ENCODE results near the gene PHETA2. TPM values are rescaled to one million over a fixed set of nuclear protein-coding genes. Genes with fewer than 3 reads are reported as not detected.
A peak's percentile ranks its signal among the peaks of the same experiment; 100 is the strongest.

The PHETA2 gene, protein sequence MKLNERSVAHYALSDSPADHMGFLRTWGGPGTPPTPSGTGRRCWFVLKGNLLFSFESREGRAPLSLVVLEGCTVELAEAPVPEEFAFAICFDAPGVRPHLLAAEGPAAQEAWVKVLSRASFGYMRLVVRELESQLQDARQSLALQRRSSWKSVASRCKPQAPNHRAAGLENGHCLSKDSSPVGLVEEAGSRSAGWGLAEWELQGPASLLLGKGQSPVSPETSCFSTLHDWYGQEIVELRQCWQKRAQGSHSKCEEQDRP
- total RNA-seq (2014; rRNA removed; shearing (Covaris generic)), result 10.3 and 11.5 TPM in 2 replicates

DNA sequence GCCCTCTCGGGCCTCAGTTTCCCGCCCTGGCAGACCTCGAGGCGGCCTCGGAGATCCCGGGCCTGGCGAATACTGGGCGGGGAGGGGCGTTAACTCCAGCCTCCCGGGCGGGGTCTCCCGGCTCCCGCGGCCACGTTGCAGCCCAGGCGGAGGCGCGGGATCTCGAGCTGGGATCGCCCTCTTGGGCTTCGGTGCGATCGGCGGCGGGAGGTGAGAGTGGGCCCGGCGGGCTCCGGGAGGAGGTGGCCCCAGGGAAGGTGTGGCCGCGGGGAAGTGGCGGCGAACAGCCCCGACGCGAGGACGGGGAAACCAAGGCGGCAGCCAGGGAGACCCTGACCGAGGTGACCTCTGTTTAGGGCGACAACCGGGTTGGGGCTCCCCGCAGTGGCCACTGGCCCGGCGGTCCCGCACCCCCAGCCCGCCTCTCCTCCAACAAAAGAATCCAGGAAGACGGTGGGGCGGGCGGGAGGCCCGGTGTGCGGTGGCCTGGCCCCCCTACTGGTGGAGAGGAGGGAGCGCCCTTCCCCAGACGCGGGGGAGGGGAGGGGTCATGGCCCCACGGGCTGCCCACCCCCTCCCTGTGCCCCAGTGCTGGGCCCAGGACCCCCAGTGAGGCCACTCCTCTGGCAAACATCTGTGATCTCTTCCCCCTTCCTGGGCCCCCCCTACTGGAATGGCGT lies at the start of gene PHETA2:
Gene PHETA2 (plus strand): TSS at position 117 of the 680 bp plus-strand sequence. CDS start 3,046 bp downstream, outside the sequence.
- peak; percentile 80 for DNase-seq
- Histone ChIP-seq H3K4me3 (ENCODE audit: insufficient read depth, low read depth, low read length) (peak within 1 kb of the TSS; percentile 59), H3K36me3 (replicated peaks; ENCODE audit: control insufficient read depth, insufficient read depth, low read length) (peaks cover 1% of the 10 kb centered on the region), H3K27me3 (ENCODE audit: control insufficient read depth, insufficient read depth, low read length) (peaks cover 12% of the 10 kb centered on the region)

DNA sequence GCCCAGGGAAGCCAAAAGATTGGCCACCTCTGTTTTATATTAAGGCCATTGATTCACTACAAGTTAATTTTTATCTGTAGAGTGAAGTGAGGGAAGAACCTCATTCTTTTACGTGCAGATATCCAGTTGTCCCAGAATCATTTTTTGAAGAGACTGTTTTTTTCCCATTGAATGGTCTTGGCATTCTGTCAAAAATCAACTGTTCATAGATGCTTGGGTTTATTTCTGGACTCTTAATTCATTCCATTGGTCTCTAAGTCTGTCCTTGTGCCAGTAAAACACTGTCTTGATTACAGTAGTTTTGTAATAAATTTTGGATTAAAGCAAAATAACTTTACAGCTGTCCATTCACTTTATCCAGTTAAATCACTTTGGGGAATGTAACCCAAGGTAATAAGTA lies 48.6 kb upstream of the PHETA2 start:
- no peaks in the 10 kb centered on the region for H3K27me3 ChIP-seq (ENCODE audit: control insufficient read depth, insufficient read depth, low read length)
- no peak overlapping the region for H3K4me3 ChIP-seq (ENCODE audit: insufficient read depth, low read depth, low read length)
- no peak for DNase-seq
- no peaks in the 10 kb centered on the region for H3K36me3 ChIP-seq (replicated peaks; ENCODE audit: control insufficient read depth, insufficient read depth, low read length)

DNA sequence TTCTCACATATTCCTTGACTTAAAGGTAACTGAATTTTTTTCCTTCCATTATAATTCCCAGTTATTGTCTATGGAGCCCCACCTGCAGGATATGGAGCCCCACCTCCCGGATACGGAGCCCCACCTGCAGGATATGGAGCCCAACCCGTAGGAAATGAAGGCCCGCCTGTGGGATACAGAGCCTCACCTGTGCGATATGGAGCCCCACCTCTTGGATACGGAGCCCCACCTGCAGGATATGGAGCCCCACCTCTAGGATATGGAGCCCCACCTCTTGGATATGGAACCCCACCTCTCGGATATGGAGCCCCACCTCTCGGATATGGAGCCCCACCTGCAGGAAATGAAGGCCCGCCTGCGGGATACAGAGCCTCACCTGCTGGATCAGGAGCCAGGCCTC lies 47.3 kb upstream of the PHETA2 start:
- Histone ChIP-seq H3K36me3 (replicated peaks; ENCODE audit: control insufficient read depth, insufficient read depth, low read length) (no peaks in the 10 kb centered on the region), H3K27me3 (ENCODE audit: control insufficient read depth, insufficient read depth, low read length) (no peaks in the 10 kb centered on the region), H3K4me3 (ENCODE audit: insufficient read depth, low read depth, low read length) (no peak overlapping the region)
- peak; percentile 33 for DNase-seq

DNA sequence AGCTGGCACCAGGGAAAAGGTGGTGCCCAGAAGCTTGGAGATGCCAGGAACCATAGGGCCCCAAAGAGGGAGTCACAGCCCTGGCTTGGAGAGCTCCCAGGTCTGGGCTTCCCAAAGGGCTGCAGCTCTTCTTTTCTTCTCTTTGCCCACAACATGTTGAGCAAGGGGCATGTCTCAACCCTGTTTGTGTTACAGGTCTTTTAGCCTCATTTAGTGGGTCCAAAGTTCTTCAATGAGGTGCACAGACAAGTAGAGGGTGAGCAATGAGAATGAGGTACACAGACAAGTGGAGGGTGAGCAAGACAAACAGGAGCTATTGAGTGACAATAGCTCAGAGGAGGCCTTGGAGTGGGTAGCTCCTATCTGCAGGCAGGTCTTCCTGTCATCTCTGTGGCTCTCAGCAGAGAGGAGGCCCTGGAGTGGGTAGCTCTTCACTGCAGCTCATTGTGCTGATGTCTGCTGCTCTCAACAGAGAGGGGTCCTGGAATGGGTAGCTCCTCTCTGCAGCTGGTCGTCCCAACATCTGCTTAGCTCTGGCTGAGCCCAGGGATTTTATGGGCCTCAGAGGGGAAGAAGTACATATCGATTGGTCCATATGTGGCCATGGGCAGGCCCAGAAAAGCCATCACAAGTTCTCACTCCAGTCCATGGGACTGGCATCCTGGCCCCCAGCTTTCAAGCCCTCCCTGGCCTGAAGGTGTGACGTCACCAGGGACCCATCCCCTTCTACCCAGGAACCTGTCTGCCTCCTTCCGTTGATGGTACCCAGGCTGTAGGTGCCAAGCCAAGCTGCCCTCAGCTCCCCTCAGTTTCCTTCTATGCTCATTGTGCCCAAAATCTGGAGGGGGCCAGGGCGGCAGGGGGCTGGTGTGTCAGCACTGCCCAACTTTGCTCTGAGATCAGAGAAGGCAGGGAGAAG lies 40.5 kb upstream of the PHETA2 start:
- Histone ChIP-seq H3K36me3 (replicated peaks; ENCODE audit: control insufficient read depth, insufficient read depth, low read length) (no peaks in the 10 kb centered on the region), H3K27me3 (ENCODE audit: control insufficient read depth, insufficient read depth, low read length) (no peaks in the 10 kb centered on the region), H3K4me3 (ENCODE audit: insufficient read depth, low read depth, low read length) (no peak overlapping the region)
- DNase-seq, result no peak

DNA sequence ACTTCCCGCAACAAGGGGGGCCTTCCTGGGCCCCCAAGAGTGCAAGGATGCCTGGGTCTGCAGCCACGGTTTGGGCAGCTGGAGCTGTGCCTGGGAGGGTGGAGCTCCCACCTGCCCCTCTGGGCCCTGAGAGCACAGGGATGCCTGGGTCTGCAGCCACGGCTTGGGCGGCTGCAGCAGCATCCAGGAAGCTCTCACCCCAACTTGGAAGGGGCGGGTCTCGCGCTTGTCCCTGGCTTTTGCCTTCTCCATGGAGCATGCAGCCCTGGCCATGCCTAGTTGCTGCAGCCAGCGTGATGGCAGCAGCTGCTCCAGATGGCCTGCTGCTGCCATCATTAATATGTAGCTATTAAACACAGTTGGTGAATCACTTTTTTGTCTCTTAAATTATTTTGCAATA lies 38.8 kb upstream of the PHETA2 start:
- no peak overlapping the region for H3K4me3 ChIP-seq (ENCODE audit: insufficient read depth, low read depth, low read length)

DNA sequence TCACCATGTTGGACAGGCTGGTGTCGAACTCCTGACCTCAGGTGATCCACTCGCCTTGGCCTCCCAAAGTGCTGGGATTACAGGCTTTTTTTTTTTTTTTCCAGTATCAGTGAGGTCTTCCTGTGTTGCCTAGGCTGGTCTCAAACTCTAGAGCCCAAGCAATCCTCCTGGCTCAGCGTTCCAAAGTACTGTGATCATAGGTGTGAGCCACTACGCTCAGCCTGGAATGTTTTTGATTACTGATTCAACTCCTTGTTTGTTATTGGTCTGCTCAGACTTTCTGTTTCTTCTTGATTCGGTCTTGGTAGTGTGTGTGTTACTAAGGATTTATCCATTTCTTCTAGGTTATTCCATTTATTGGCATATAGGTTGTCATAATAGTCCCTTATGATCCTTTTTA lies 34.8 kb upstream of the PHETA2 start:
- DNase-seq, result no peak
- H3K27me3 ChIP-seq (ENCODE audit: control insufficient read depth, insufficient read depth, low read length), result no peaks in the 10 kb centered on the region

More for the DNA sequence above, 38.8 kb upstream of the PHETA2 start:
- no peaks in the 10 kb centered on the region for H3K36me3 ChIP-seq (replicated peaks; ENCODE audit: control insufficient read depth, insufficient read depth, low read length)
- DNase-seq, result no peak
- no peaks in the 10 kb centered on the region for H3K27me3 ChIP-seq (ENCODE audit: control insufficient read depth, insufficient read depth, low read length)

DNA sequence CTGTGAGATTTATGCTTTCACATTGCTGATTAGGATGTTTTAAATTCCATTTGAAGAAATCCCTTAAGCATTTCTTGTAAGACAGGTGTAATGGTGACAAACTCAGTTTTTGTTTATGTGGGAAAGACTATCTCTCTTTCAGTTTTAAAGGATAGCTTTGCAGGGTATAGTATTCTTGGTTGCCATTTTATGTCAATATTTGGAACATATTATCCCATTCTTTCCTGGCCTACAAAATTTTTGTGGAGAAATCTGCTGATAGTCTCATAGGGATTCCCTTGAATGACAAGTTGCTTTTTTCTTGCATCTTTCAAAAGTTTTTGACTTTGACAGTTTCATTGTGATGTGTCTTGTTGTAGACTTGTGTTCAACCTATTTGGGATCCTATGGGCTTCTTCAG lies 32.3 kb upstream of the PHETA2 start:
- H3K4me3 ChIP-seq (ENCODE audit: insufficient read depth, low read depth, low read length), result no peak overlapping the region
- DNase-seq, result no peak
- no peaks in the 10 kb centered on the region for H3K27me3 ChIP-seq (ENCODE audit: control insufficient read depth, insufficient read depth, low read length)
- H3K36me3 ChIP-seq (replicated peaks; ENCODE audit: control insufficient read depth, insufficient read depth, low read length), result no peaks in the 10 kb centered on the region

More for the DNA sequence above, 34.8 kb upstream of the PHETA2 start:
- Histone ChIP-seq H3K4me3 (ENCODE audit: insufficient read depth, low read depth, low read length) (no peak overlapping the region), H3K36me3 (replicated peaks; ENCODE audit: control insufficient read depth, insufficient read depth, low read length) (no peaks in the 10 kb centered on the region)

DNA sequence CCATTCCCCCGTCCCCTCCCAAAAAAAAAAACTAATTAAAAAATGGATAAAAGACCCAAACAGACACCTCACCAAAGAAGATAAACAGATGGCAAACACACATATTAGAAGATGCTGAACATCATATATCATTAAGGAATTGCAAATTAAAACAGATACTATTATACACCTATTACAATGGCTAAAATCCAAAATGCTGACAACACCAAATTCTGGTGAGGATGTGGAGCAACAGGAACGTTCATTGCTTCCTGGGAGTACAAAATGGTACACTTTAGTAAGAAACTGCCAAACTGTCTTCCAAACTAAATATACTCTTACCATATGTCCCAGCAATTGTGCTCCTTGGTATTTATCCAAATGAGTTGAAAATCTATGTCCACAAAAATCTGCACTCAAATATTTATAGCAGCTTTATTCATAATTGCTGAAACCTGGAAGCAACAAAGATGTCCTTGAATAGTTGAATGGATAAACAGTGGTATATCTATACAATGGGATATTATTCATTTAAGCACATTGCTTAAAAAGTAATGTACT lies 23.3 kb upstream of the PHETA2 start:
- no peak for DNase-seq
- H3K4me3 ChIP-seq (ENCODE audit: insufficient read depth, low read depth, low read length), result no peak overlapping the region
- H3K27me3 ChIP-seq (ENCODE audit: control insufficient read depth, insufficient read depth, low read length), result no peaks in the 10 kb centered on the region
- no peaks in the 10 kb centered on the region for H3K36me3 ChIP-seq (replicated peaks; ENCODE audit: control insufficient read depth, insufficient read depth, low read length)

DNA sequence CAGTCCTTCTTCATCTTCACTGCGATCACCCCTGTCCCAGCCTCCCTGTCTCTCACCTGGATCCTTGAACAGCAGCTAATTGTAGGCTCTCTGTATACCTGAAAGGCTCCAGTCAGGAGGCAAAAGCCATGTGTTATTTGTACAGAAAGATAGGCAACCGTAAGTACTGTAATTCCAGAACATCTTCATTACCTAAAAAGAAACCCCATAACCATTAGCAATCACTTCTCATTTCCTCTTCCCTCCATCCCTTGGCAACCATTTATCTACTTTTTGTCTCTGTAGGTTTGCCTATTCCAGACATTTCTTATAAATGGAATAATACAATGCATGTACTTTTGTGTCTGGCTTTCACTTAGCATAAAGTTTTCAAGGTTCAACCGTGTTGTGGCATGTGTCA lies 21.3 kb upstream of the PHETA2 start:
- no peak overlapping the region for H3K4me3 ChIP-seq (ENCODE audit: insufficient read depth, low read depth, low read length)
- H3K27me3 ChIP-seq (ENCODE audit: control insufficient read depth, insufficient read depth, low read length), result no peaks in the 10 kb centered on the region
- H3K36me3 ChIP-seq (replicated peaks; ENCODE audit: control insufficient read depth, insufficient read depth, low read length), result no peaks in the 10 kb centered on the region
- DNase-seq, result no peak

DNA sequence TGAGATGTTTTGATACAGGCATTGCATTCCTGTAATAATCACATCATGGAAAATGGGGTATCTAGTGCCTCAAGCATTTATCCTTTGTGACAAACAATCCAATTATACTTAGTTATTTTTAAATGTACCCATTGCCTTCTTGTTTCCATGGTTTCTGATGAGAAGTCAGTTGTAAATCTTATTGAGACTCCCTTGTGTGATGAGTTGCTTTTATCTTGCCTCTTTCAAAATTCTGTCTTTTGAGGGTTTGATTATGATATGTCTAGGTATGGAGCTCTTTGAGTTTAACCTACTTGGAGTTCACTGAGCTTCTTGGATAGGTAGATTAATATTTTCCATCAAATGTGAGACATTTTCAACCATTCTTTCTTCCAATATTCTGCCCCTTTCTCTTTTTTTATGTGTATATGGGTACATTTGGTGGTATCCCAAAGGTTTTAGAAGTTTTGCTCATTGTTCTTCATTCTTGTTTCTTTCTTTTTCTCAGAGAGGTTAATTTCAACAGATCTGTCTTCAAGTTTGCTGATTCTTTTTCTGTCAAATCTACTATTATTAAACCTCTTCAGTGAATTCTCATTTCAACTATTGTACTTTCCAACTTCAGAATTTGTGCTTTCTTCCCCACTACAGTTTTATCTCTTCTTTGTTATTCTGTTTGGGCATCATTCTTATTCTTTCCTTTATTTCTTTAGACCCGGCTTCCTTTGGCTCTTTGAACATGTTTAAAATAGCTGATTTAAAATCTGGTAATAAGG lies 17.1 kb upstream of the PHETA2 start:
- peaks cover 9% of the 10 kb centered on the region for H3K36me3 ChIP-seq (replicated peaks; ENCODE audit: control insufficient read depth, insufficient read depth, low read length)
- H3K4me3 ChIP-seq (ENCODE audit: insufficient read depth, low read depth, low read length), result no peak overlapping the region
- no peaks in the 10 kb centered on the region for H3K27me3 ChIP-seq (ENCODE audit: control insufficient read depth, insufficient read depth, low read length)
- DNase-seq, result no peak

DNA sequence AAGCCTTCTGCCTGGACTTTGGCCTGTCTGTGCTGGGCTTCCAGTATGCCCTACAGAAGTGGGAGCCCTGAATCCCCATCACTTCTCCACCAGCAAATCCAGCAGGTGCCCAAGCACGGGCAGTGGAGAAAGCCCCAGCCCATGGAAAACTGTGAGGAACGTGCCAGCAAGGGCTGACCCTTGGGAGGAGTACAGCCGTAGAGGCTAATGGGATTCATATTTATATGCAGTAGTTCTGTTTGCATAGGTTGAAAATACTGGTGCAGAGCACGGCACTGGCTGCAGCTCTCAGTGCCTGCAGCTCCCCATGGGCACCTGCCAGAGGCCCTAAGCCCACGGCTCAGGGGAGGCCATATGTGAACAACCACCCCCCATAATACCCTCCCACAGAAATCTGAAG lies 13.6 kb upstream of the PHETA2 start:
- no peak for DNase-seq
- no peak overlapping the region for H3K4me3 ChIP-seq (ENCODE audit: insufficient read depth, low read depth, low read length)
- no peaks in the 10 kb centered on the region for H3K27me3 ChIP-seq (ENCODE audit: control insufficient read depth, insufficient read depth, low read length)
- peaks cover 9% of the 10 kb centered on the region for H3K36me3 ChIP-seq (replicated peaks; ENCODE audit: control insufficient read depth, insufficient read depth, low read length)

DNA sequence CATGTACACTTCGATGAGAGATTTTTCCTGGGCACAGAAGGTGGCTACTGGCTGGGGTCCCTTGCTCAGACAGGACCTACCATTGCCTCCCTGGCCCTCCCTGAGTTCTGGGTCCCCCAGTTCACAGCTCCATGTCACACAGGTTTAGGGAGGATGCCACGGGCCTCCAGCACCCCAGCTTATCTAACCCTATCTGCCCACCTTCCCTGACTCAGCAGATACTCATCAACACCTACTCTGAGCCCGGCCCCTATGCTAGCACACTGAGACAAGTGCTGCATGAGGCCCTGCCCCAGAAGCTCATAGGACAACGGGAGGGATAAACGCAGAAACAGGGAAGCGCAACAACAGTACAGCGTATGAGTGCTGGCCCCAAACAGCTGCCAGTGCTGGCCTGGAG lies 13.0 kb upstream of the PHETA2 start:
- Histone ChIP-seq H3K36me3 (replicated peaks; ENCODE audit: control insufficient read depth, insufficient read depth, low read length) (peaks cover 9% of the 10 kb centered on the region), H3K27me3 (ENCODE audit: control insufficient read depth, insufficient read depth, low read length) (no peaks in the 10 kb centered on the region), H3K4me3 (ENCODE audit: insufficient read depth, low read depth, low read length) (no peak overlapping the region)
- DNase-seq, result no peak

DNA sequence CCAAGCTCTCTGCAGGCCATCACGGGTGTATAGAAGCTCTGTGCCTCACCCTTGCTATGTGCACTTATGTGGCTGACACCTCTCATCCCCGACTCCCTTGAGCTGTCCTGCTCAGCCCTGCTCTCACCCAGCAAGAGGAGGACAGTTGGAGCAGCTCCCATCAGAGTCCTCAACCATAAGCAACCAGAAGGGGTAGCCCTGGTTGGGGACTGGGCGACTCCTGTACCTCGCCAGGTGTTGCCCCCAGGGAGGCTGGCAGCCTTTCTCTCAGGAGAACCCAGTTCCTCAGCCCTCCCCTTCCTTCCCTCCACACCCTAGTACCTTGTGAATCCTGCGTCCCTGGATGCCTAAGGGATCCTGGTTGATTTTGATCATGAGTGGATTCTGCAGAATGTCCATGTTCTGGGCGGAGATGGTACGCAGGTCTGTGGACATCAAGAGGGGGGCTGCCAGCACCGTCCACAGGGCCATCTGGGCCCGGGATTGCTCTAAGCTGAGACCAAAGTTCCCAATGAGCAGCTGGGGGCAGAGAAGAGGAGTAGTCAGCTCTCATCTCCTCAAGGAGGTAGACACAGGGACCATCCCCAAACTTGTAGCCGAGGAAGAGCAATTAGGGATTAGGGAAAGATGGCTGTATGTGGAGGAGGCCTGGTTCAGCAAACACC lies 11.4 kb upstream of the PHETA2 start:
- Histone ChIP-seq H3K4me3 (ENCODE audit: insufficient read depth, low read depth, low read length) (no peak overlapping the region), H3K27me3 (ENCODE audit: control insufficient read depth, insufficient read depth, low read length) (no peaks in the 10 kb centered on the region), H3K36me3 (replicated peaks; ENCODE audit: control insufficient read depth, insufficient read depth, low read length) (peaks cover 11% of the 10 kb centered on the region)
- no peak for DNase-seq

Data from H7 (cell line).